Activated T-cell treated with anti-CD3 and anti-CD28 coated beads, Interleukin-2, amount 50 U/mL, for 24 hours (primary cell): ENCODE data around the gene EFNB2.

Experiments used
- DNase-seq: peaks from one replicate; pipeline ENCODE4 v3.0.0-alpha.2; 2020
- H3K27ac Mint-ChIP-seq: 2 replicates; pipeline ENCODE4 v1.8.0; 2020; ENCODE audit warnings: mild to moderate bottlenecking, mixed read lengths
- H3K27me3 Mint-ChIP-seq: 2 replicates; pipeline ENCODE4 v1.8.0; 2020; ENCODE audit warnings: mixed read lengths
- H3K36me3 Mint-ChIP-seq: 2 replicates; pipeline ENCODE4 v1.8.0; 2020; ENCODE audit warnings: low read depth, mixed read lengths
- H3K4me1 Mint-ChIP-seq: 2 replicates; pipeline ENCODE4 v1.8.0; 2020; ENCODE audit warnings: low read depth, mixed read lengths
- H3K4me3 Mint-ChIP-seq: 2 replicates; pipeline ENCODE4 v1.8.0; 2020; ENCODE audit warnings: mild to moderate bottlenecking, moderate library complexity, mixed read lengths
- H3K9me3 Mint-ChIP-seq: 2 replicates; pipeline ENCODE4 v1.8.0; 2020; ENCODE audit warnings: mixed read lengths

EFNB2 gene

DNA sequence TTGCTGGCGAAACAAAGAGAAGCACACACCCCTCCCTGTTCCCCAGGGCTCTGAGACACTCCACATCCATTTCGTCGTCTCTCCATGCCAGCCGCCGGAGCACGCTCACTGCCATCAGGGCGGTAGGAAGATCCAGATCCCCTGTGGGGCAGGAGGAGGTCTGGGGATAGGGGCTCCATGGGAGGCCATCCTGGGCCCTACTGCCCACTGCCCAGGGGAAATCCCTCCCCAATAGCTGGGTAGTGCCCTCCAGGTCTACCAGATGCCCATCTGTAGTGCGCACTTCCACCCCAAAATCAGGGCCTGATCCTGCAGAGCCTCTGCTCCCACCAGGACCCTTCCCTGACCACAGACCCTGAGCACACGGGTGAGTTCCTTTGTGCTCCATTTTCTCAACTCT lies 80.3 kb downstream of the EFNB2 start:
- Mint-ChIP-seq H3K36me3 (no peaks in the 10 kb centered on the region), H3K27ac (no peak overlapping the region), H3K4me3 (no peak overlapping the region), H3K27me3 (peaks cover 13% of the 10 kb centered on the region), H3K9me3 (no peaks in the 10 kb centered on the region), H3K4me1 (no peaks in the 10 kb centered on the region)
- no peak for DNase-seq

DNA sequence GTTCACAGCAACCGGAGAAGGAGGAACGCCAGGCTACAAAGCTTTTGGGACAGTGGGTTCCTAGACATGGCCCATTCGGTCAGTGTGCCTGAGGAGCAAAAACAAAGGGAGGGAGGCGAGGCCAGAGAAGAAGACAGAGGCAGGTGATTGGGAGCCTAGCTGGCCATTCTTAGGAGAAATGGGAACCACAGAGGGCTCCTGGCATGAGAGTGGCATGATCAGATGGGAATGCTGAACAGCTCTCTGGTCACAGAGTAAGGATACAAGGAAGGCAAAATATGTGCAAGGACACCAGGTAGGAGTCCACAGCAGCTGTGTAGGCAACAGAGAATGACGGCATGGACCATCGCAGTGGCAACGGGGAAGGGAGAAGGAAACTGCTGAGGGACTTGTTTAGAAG lies 82.4 kb downstream of the EFNB2 start:
- Mint-ChIP-seq H3K9me3 (no peaks in the 10 kb centered on the region), H3K36me3 (no peaks in the 10 kb centered on the region), H3K27ac (no peak overlapping the region), H3K27me3 (peaks cover 14% of the 10 kb centered on the region), H3K4me3 (no peak overlapping the region), H3K4me1 (no peaks in the 10 kb centered on the region)
- no peak for DNase-seq

DNA sequence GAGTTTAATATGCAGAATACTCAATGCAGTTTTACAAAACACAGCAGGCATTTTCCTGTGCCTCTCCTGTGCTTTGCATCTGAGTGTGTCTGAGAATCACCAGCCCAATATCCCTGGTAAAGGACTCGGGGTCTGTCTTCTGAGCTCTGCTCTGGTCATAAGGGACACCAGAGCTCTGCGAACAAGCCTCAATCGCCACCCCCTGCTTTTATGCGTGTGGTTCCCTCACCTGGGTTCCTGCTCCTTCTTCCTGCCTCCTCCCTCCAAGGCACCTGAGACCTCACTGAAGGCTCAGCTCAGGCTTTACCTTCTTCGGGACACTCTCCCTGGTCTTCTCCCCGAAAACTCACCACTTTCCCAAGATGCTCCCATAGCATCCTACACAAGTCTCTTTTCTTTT lies 84.5 kb downstream of the EFNB2 start:
- no peaks in the 10 kb centered on the region for H3K9me3 Mint-ChIP-seq
- peaks cover 19% of the 10 kb centered on the region for H3K27me3 Mint-ChIP-seq
- H3K36me3 Mint-ChIP-seq: no peaks in the 10 kb centered on the region
- no peak overlapping the region for H3K27ac Mint-ChIP-seq
- no peaks in the 10 kb centered on the region for H3K4me1 Mint-ChIP-seq
- no peak for DNase-seq
- no peak overlapping the region for H3K4me3 Mint-ChIP-seq

DNA sequence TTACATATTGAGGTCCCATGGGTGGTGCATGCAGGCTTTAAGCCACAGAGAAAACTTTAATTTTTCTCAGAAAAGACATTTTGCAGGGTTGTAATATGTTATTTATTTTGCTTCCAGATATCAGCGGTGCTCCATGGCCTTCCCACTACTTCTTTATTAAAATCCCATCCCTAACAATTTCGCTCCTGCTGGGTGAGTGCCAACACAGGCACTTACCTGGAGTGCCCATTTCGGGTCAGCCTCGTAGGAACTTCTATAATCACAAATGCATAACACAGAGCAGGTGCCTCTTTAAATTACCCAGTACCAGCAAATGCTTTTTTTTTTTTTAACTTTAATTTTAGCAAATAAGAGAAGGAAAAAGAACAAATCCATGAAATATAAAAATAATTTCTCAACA lies 86.4 kb downstream of the EFNB2 start:
- Mint-ChIP-seq H3K36me3 (no peaks in the 10 kb centered on the region), H3K4me1 (no peaks in the 10 kb centered on the region), H3K27me3 (peaks cover 23% of the 10 kb centered on the region), H3K4me3 (no peak overlapping the region), H3K27ac (no peak overlapping the region), H3K9me3 (no peaks in the 10 kb centered on the region)
- DNase-seq: no peak

DNA sequence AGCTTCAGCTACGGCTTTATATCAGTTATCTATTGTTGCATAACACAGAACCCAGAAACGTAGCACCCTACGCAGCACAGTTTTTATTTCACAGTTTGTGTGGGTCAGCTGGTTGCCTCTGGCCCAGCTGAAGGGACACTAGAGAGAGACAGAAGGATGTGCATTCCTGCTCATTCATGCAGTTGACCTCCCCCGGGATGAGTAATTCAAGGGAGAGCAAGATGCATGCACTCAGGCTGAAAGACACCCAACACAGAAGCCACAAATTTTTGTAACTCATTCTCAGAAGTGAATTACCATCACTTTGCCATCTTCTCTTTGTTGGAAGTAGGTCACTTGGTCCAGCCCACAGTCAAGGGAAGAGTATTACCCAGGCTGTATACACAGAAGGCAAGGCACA lies 89.5 kb downstream of the EFNB2 start:
- Mint-ChIP-seq H3K27me3 (peaks cover 18% of the 10 kb centered on the region), H3K4me1 (no peaks in the 10 kb centered on the region)
- no peak for DNase-seq

DNA sequence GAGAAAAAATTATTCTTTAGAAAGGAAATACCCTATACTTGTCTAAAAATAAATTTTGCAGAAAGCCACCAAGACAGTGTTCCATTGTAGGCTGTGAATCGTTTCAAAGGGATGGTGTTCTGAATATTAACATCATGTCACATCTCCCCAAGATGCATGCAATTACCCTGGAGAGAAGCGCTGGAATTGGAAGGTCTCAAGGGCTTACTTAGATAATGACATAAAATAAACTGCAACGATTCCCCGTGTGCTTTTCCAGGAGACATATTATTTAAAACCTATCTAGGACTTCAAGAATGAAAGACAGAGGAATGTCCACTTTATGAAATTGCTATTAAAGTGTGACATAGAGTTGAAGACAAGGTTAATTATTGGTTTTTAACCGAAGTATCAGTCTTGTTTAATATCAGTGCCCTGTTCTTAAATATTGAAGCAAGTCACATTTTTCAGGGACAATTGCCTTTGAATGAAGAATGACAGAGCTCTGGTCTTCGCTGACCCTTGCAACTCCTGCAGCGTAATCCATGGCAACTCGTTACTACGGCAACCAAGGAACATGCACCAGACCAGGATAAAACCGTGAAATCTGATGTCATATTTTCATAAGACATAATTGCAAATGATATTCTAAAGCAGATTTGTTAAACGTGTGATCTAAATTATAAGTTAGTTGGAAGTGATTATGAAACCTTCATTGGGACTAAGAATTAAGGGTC lies 91.7 kb downstream of the EFNB2 start:
- DNase-seq: no peak
- Mint-ChIP-seq H3K4me1 (no peaks in the 10 kb centered on the region), H3K27ac (no peak overlapping the region), H3K4me3 (no peak overlapping the region), H3K9me3 (no peaks in the 10 kb centered on the region), H3K36me3 (no peaks in the 10 kb centered on the region), H3K27me3 (peaks cover 20% of the 10 kb centered on the region)

More for the DNA sequence above, 89.5 kb downstream of the EFNB2 start:
- no peak overlapping the region for H3K4me3 Mint-ChIP-seq
- no peaks in the 10 kb centered on the region for H3K36me3 Mint-ChIP-seq
- H3K27ac Mint-ChIP-seq: no peak overlapping the region
- H3K9me3 Mint-ChIP-seq: no peaks in the 10 kb centered on the region

DNA sequence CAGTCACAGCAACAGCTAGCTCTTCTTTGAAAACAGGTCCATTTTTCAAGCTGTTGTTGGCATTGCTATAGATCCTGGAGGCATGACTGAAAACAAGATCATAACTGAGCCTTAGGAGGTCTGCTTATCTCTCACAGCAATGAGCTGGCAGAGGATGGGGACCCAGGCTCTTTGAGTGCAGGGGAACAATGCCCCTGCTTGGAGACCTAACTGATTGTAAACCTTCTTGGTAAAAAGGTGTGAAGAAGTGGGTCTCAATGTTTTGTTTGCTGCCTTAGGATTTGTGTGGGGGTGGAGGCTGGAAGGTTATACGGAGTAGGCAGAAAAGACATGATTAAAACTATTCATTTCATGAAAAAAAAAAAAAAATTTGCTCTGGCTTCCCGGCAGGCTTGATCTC lies 94.6 kb downstream of the EFNB2 start:
- H3K4me3 Mint-ChIP-seq: no peak overlapping the region
- H3K27ac Mint-ChIP-seq: no peak overlapping the region
- H3K36me3 Mint-ChIP-seq: no peaks in the 10 kb centered on the region
- H3K9me3 Mint-ChIP-seq: no peaks in the 10 kb centered on the region
- peaks cover 17% of the 10 kb centered on the region for H3K27me3 Mint-ChIP-seq
- no peak for DNase-seq
- H3K4me1 Mint-ChIP-seq: no peaks in the 10 kb centered on the region
